GM18519 (cell line): ENCODE data around the gene PRRT1.
"Not testable (repeated sequence)": the region's sequence is repeated elsewhere in the genome, so short reads cannot be mapped to it uniquely, and the experiment has no call there.

Experiments
- ATAC-seq: cut with Tn5 transposase; IDR thresholded peaks from one replicate; pipeline ENCODE4 v1.9.1; 2021; ENCODE audit warnings: mild to moderate bottlenecking, moderate library complexity; ENCODE audit not compliant: unreplicated experiment, low FRiP score

The PRRT1 gene

GRCh38 chr6:32152769-32153563, 1.2 kb upstream of the PRRT1 start:
- no peak for ATAC-seq

- ATAC-seq = no peak
Measured at GRCh38 chr6:32151181-32151862, 417 bp downstream of the PRRT1 start.

GRCh38 chr6:32149932-32150870, 1.5 kb downstream of the PRRT1 start:
- no peak for ATAC-seq

- ATAC-seq = no peak
Measured at GRCh38 chr6:32149092-32149755, 2.5 kb downstream of the PRRT1 start.

- no peak for ATAC-seq
Measured at GRCh38 chr6:32148289-32149091, 3.2 kb downstream of the PRRT1 start.

GRCh38 chr6:32147401-32148132, 4.2 kb downstream of the PRRT1 start:
- ATAC-seq = no peak

- ATAC-seq = no peak
Measured at GRCh38 chr6:32146687-32147086, 5.1 kb downstream of the PRRT1 start.

GRCh38 chr6:32146287-32146686, 5.5 kb downstream of the PRRT1 start:
- no peak for ATAC-seq

GRCh38 chr6:32144238-32144637, 7.5 kb downstream of the PRRT1 start:
- ATAC-seq = not testable (repeated sequence)

- ATAC-seq = no peak
Measured at GRCh38 chr6:32140420-32141046, 11.2 kb downstream of the PRRT1 start.

- no peak for ATAC-seq
Measured at GRCh38 chr6:32139590-32139989, 12.1 kb downstream of the PRRT1 start.

- ATAC-seq = no peak
Measured at GRCh38 chr6:32137454-32137853, 14.3 kb downstream of the PRRT1 start.

GRCh38 chr6:32133786-32134185, 18.0 kb downstream of the PRRT1 start:
- ATAC-seq = no peak

GRCh38 chr6:32132110-32132509, 19.6 kb downstream of the PRRT1 start:
- no peak for ATAC-seq

GRCh38 chr6:32131439-32131948, 20.2 kb downstream of the PRRT1 start:
- ATAC-seq = no peak

- ATAC-seq = no peak
Measured at GRCh38 chr6:32129297-32130088, 22.2 kb downstream of the PRRT1 start.

- no peak for ATAC-seq
Measured at GRCh38 chr6:32128751-32129296, 22.9 kb downstream of the PRRT1 start.
